SK-MEL-5 (cell line): ENCODE data around the gene REV1. TPM values are rescaled to one million over a fixed set of nuclear protein-coding genes. Genes with fewer than 3 reads are reported as not detected.
"Not testable (repeated sequence)": the region's sequence is repeated elsewhere in the genome, so short reads cannot be mapped to it uniquely, and the experiment has no call there.

Experiments
- DNase-seq: peaks from one replicate; pipeline ENCODE4 v3.0.0-alpha.2; 2016; ENCODE audit warnings: low read depth, low spot score
- in situ Hi-C: cut with HindIII; loops from 2 replicates; pipeline ENCODE4 v1.10.0; 2016; ENCODE audit warnings: low sequenced_read_pairs, high pct_unique_total_duplicates, low pct_unique_long_range_greater_than_20kb
- total RNA-seq: library from RNA; depleted of rRNA; stranded (reverse); fragments of >200 nt; shearing (Covaris generic); gene quantifications from 2 replicates; pipeline ENCODE4 v1.2.3, GENCODE V29; 2014

REV1 gene
- total RNA-seq, 1 experiment from 2014 or later = 17.7 TPM

DNA sequence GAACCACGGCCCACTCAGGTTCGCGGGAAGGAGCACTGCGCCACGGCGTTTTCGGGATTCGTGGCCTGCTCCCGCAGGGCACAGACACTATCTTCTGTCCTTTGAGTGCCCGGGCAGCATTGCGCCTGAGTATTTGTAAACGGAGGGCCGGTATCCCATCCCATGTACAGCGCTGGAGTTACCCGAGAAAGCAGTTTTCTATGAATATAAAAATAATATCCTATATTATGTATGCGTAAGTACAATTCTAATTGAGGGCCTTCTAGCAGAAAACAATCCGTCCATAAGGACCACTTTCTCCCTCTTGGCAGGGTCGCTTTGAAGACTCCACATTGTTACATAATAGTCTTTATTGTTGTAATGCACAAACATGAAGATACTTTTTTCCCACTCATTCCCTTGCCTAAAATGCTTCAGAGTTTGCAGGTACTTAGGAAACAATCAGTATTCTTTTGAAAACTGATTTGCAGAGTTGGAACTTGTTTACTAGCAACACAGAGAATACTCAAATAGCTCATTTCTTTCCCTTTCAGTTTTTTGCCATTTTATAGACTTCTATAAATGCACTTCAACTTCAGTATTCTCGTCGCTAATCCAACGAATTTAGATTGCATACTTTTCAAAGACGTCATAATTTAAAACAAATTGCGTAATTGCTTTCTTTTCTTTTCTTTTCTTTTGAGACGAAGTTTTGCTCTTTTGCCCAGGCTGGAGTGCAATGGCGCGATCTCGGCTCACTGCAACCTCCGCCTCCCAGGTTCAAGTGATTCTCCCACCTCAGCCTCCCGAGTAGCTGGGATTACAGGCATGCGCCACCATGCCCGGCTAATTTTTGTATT lies 1.0 kb upstream of the REV1 start:
- DNase-seq = no peak
- in situ Hi-C loops = no loop called here

DNA sequence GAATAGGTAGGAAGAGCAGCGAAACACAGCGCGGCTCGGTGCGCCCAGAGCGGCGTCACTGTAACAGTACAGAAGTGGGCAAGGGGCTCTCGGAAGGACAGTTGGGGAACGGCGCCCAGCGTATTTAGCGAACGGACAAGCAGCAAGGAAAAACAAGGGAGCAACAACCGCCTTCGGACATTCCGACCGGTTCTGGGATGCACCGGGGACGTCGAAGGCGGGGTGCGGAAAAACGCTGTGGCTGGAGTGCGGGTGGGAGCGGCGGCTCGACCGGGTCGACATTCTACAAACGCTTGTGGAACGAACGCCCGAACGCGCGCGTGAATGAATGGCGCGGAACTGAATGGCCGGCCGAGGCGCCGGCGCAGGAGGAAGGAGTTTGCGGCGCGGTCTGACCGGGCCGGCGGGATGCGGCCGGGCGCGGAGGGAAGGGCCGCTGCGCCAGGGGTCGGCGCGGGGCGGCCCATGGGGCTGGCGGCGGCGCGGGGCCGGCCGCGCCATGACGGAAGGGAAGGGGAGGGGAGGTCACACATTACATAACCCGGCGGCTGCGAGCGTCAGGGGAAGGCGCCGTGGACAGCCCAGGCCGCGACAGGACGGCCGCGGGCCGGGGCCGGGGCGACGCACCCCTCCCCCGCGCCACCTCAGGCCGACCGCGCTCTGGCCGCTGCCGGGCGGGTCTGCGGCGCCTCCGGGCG lies 605 bp downstream of the REV1 start:
- DNase-seq = peak; percentile 69
- in situ Hi-C loops = no loop called here

DNA sequence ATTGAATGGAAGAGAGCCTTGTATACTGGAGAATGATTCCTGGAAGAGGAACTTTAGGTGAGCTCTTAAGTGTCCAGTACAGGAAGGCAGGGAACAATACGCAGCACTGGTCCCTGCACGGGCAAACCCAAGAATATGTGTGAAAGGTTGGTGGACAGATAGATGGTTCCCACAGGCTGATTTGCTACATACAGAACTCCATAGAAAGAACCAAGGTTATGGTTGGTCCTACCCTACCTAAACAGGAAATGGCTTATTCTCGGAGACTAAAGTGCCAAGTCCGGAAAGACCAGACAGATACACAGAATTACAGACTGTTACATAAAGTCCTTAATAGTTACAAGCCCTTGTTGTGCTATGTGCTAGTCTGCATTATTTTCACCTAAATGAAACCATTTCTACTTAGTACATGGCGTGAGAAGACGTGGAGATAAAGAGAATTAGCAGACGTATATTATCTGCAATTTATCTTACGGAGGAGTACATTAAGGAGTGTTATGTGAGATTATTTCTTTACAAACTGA lies 1.2 kb downstream of the REV1 start:
- in situ Hi-C loops = no loop called here

DNA sequence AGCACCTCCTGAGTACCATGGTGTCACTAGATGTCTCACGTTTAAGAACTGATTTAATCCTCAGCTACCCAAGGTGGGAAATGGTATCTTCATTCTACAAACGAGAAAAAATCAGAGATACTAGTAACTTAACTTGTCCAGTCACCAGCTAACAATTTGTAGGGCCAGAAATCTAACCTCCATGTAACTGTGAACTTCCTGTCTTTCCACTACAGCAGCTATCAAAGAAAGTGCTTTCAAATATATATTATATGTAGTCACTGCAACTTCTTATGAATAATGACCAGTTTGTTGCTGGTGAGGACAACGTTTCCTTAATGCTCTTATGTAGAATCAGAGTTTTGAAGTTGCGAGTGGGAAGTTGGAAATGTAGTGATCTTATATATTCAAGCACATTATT lies 1.9 kb downstream of the REV1 start:
- DNase-seq = no peak
- in situ Hi-C loops = no loop called here

More for the DNA sequence above, 1.2 kb downstream of the REV1 start:
- peak; percentile 35 for DNase-seq

DNA sequence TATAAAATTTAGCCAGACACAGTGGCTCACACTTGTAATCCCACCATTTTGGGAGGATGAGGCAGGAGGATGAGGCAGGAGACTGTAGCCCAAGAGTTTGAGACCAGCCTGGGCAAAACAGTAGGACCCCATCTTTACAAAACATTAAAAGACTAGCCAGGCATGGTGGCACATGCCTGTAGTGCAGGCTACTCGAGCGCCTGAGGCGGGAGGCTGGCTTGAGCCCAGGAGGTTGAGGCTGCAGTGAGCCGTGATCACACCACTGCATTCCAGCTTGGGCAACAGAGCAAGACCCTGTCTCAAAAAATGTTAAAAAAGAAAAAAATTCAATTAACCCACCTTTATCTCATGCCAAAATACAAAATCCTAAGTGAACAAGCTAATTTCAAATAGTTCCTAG lies 4.0 kb downstream of the REV1 start:
- in situ Hi-C loops = no loop called here

DNA sequence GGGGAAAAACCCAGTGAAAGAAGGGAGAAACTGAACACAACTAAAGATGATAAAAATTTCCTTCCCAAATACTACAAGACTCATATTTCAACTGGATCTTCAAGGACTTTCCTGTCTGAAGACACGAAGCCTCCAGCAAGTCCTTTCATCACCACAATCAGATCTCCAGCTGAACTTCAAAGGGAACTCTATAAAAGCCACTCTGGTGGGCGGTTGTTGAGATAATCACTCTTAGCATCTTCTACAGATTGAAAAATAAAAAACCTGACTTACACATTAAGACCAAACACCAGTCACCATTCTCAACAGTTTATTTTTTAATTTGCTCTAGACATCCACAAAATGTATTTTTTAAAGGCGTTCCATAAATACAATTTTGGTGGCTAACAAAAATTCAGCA lies 4.4 kb downstream of the REV1 start:
- in situ Hi-C loops = no loop called here
- DNase-seq = no peak

More for the DNA sequence above, 4.0 kb downstream of the REV1 start:
- DNase-seq = no peak

DNA sequence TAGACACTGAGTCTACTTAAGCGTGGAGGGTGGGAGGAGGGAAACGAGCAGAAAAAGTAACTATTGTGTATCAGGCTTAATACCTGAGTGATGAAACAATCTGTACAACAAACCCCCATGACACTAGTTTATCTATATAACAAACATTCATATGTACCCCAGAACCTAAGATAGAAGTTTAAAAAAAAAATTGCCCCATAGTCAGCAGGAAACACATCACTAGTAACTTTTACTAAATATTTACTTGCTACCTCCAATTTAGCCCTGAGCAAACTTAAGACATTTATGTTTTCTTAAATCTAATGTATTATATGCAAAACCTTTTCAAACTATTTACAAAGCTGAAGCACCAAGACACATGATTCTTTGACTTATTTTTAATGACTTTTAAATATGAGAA lies 5.6 kb downstream of the REV1 start:
- no peak for DNase-seq
- in situ Hi-C loops = no loop called here

GRCh38 chr2:99481941-99482340 lies 7.9 kb downstream of the REV1 start:
- DNase-seq = peak; percentile 25

GRCh38 chr2:99481527-99481926 lies 8.3 kb downstream of the REV1 start:
- in situ Hi-C loops = no loop called here
- no peak for DNase-seq

More at GRCh38 chr2:99481941-99482340, 7.9 kb downstream of the REV1 start:
- in situ Hi-C loops = no loop called here

- in situ Hi-C loops = no loop called here
- DNase-seq = no peak
Measured at GRCh38 chr2:99480390-99480789, 9.4 kb downstream of the REV1 start.

DNA sequence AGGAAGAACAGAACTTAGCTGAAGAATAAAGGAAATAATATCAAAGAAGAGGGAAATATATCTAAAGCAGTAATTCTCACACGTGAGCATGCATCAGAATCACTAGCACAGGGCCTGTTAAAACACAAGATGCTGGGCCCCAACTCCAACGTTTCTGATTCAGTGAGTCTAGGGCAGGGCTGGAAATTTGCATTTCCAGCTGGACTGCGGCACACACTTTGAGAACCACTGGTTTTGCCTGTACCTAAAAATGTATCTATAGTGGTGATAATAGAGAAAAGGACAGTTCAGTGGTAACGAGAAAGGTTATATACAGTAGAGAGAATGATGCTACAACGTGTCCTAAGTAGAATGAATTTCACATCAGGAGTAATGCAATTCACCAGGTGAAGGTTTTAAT lies 11.2 kb downstream of the REV1 start:
- DNase-seq = no peak
- in situ Hi-C loops = no loop called here

DNA sequence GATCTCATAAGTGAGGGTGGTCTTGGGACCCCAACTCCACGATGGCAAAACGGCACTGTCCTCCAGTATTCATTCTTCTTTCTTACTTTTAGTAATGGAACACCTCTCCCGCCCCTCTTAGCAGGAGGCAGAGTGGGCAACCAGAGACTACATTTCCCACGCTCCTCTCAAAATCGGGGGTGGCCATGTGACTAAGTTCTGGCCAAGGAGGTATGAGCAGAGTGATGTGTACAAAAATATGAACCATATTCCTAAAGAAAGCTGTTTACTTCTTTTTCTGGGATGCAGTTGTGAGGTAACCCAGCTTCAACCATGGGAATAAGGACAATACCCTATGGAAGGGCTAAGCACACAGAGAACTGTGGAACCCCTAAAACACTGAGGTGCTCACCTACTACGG lies 12.8 kb downstream of the REV1 start:
- DNase-seq = no peak
- in situ Hi-C loops = no loop called here

DNA sequence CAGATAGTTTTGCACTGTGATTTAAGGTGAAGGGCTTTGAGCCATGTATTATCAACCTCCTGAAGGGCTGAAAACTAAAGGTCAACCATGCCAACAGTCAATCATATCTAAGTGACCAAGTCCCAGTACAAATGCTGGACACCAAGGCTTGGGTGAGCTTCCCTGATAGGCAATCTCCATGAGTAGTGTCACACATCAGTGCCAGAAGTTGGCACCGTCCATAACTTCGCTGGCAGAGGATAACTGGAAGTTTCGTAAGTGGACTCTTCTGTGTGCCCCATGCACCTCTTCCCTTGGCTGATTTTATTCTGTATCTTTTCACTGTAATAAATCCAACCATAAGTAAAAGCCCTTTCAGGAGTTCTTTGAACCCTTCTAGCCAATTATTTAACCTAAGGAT lies 13.2 kb downstream of the REV1 start:
- no peak for DNase-seq
- in situ Hi-C loops = no loop called here

DNA sequence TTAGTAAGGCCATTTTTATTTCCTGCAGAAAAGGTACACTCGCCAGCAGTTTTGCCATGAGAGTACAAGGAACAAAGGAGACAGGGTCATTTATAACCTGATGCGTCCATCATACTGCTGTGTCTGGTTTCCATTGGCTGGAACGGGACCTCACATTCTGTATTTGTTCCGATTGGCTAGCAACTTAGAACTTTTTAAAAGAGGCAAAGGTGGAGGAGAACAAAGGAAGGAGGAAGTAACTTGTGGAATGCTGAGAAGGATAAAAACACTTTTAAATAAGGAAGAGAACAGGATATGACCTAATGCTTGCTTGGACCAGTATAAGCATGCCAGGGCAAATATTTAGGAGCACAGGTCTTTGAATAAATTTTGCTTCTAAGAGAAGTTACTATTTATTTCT lies 14.7 kb downstream of the REV1 start:
- DNase-seq, in situ Hi-C loops: not testable (repeated sequence)

- no peak for DNase-seq
- in situ Hi-C loops = no loop called here
Measured at GRCh38 chr2:99473518-99474083, 16.2 kb downstream of the REV1 start.

DNA sequence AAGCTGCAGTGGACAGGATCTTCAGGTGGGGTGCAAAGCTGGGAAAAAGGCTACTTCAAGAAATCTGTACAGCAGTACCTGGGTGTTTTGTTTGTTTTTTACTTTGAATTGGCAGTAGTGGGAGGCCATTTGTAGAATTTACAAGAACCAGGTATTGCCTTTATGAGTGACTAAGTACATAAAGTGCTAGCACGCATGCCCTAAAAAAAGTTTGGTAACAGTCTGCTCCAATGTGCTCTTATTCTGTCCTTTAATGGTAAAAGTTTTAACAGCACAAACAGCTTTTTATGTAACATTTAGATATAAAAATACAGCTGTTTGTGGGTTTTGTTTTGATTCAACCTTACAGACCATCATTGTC lies 17.2 kb downstream of the REV1 start:
- in situ Hi-C loops = no loop called here
- DNase-seq = no peak

DNA sequence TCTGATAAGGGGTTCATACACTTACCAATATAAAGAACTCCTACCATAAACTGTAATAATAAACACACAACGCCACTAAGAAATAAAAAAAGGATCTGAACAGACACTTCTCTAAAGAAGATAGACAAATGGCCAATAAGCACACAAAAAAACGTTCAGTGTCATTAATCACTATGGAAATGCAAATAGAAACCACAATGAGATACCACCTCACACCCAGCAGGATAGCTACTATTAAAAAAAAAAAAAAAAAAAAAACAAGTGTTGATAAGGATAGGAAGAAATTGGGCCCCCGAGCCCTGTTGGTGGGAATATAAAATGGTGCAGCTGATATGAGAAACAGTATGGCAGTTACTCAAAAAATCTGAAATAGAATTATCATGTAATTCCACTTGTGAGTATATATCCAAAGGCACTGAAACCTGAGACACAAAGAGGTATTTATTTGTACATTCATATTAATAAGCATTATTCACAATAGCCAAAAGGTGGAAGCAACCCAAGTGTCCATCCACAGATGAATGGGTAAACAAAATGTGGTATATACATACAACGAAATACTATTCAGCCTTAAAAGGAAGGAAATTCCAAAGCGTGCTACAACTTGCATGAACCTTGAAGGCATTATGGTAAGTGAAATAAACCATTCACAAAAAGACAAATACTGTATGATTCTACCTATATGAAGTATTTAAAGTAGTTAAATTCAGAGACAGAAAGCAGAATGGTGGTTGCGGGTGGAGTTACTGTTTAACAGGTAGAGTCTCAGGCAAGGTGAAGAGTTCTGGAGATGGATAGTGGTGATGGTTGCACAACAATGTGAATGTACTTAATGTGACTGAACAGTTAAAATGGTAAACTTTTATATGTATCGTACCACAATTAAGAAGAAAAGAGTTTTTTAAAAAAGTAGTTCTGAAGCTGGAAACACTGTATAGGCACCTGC lies 17.9 kb downstream of the REV1 start:
- no peak for DNase-seq
- in situ Hi-C loops = no loop called here

DNA sequence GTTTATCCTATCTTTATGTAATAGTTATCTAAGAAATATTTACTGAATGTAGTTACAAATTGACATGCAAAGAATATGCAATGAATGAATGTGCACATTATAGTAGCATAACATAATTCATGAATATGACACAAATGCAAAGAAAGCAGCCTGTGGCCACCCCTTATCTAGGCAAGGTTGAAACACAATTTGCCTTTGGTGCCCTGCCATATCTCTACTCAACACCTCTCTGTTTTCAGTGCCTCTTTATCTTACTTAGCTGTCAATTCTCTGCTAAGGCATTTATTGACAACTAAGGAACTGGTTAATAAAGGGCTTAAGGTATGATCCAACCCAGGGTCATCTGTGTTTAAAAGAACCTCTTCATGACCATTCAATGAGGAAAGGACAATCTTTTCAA lies 18.9 kb downstream of the REV1 start:
- in situ Hi-C loops = no loop called here
- DNase-seq = no peak
